Body of pancreas (tissue), 4 donors: ENCODE results near the gene CREB3L2. TPM values are rescaled to one million over a fixed set of nuclear protein-coding genes. Genes with fewer than 3 reads are reported as not detected.

Experiments used
- ATAC-seq: fragments of 150-250 bp; one replicate; pipeline ENCODE4 v1.9.1; 2016
- DNase-seq, 4 donors: peaks; one replicate each; pipeline ENCODE4 v3.0.0-alpha.2; 2019
- H3K27ac ChIP-seq, 4 donors: fragments of 200-600 bp; sonication (generic); 1 replicate in 3 of 4; 2 replicates in 1 of 4; pipeline versions ENCODE4 v1.5.1 to v1.6.1; 2016 to 2019; ENCODE audit warnings: mild to moderate bottlenecking in 1 of 4, mixed read lengths in 1 of 4, moderate library complexity in 1 of 4
- H3K27me3 ChIP-seq, 2 donors: fragments of 200-600 bp; sonication (generic); one replicate each; pipeline ENCODE4 v1.6.0; 2016; ENCODE audit warnings: mild to moderate bottlenecking in 1 of 2
- H3K36me3 ChIP-seq, 2 donors: fragments of 200-600 bp; sonication (generic); replicated peaks in 1 of 2; 2 replicates each; pipeline ENCODE4 v1.5.1; 2016; ENCODE audit warnings: low read depth in 2 of 2; ENCODE audit not compliant: insufficient read depth in 1 of 2
- H3K4me1 ChIP-seq: fragments of 200-600 bp; sonication (generic); one replicate; pipeline ENCODE4 v1.6.0; 2016
- H3K4me3 ChIP-seq, 2 donors: fragments of 200-600 bp; sonication (generic); 1 replicate in 1 of 2; 2 replicates in 1 of 2; pipeline ENCODE4 v1.5.1; 2016 to 2019
- H3K9me3 ChIP-seq, 3 donors: fragments of 200-600 bp; sonication (generic); 1 replicate in 2 of 3; 2 replicates in 1 of 3; pipeline ENCODE4 v1.5.1; 2016
- CTCF ChIP-seq, 7 experiments: fragments of 450-650 bp in 4 of 7; fragments of 200-600 bp in 3 of 7; sonication (generic) in 3 of 7; IDR thresholded peaks; one replicate each; pipeline ENCODE4 v1.5.1; 2016 to 2019; ENCODE audit warnings: antibody characterized with exemption in 7 of 7
- POLR2A ChIP-seq, 3 donors: fragments of 450-650 bp; IDR thresholded peaks; one replicate each; pipeline ENCODE4 v1.6.1; 2016; ENCODE audit warnings: antibody characterized with exemption in 3 of 3, mild to moderate bottlenecking in 2 of 3
- WGBS, 2 donors: methylation state at CpG; one replicate each; pipeline ENCODE4 v1.1.5; 2017; 5-methylcytosine and 5-hydroxymethylcytosine counted together
- intact Hi-C: fragments of 100-400 bp; cut with DNase I; formaldehyde crosslinking; loops from one replicate; pipeline ENCODE4 v1.15.1; 2023
- total RNA-seq, 2 donors: library from RNA; depleted of rRNA; stranded (reverse); fragments of >200 nt; gene quantifications; one replicate each; pipeline ENCODE4 v1.1.0, GENCODE V29; 2016

Gene CREB3L2
- total RNA-seq, 2 donors from 2014 or later: 21.3 to 28.0 TPM

DNA sequence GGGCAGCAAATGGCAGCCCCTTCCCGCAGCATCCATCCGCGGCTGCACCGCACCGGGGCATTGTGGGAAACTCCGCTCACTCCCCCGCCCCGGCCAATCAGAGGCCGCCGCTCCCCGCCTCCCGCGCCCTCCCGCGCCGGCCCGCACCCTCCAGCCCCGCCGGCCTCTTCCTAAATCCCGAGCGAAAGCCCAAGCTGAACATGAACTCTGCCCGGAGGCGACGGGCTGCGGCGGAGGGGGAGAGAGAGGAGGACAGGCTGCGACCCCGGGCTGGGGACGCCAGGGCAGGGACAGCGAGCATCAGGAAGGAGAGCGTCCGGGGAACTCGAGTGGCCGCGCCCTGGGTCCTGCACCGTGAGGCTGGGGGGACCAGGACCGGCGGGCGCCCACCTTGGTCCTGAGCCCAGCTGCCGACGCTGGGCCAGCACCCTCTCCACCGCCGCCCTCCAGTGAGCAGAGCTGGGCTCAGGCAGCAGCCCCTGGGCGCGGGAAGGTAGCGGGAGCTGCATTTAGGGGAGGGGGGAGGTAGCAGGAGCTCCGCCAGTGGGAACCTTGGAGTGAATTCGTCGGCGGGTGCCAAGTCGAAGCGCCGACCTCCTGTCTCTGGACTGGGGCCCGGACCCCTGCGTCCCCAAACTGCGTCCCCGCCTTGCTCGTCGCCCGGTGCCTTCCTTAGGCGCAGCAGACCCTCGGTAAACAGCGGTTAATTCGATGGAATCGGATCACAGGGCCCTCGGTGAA lies 154.9 kb downstream of the CREB3L2 start, which contains the start of gene DGKI:
Gene DGKI, minus strand, starts transcription at position 148 of the 741 bp plus-strand sequence.
- DNase-seq: peak in 1 of 4 donors; percentile 7

GRCh38 chr7:137846549-137846826 lies 155.4 kb downstream of the CREB3L2 start:
- H3K36me3 ChIP-seq: no peaks in the 10 kb centered on the region
- intact Hi-C loops: no loop called here
- peaks cover 18% of the 10 kb centered on the region for H3K4me1 ChIP-seq
- no peak for TF ChIP-seq POLR2A (IDR thresholded peaks at IDR 0.05)
- no peak for TF ChIP-seq CTCF (IDR thresholded peaks at IDR 0.05)
- H3K27ac ChIP-seq: no peak overlapping the region
- H3K4me3 ChIP-seq: no peak overlapping the region
- peak; percentile 42 for ATAC-seq
- no peak for DNase-seq
- peaks cover 0 to 11% of the 10 kb centered on the region in 2 donors for H3K27me3 ChIP-seq
- no peaks in the 10 kb centered on the region for H3K9me3 ChIP-seq
- 1 to 2% methylated on average over 19 to 35 of the region's 47 CpGs for WGBS, 2 donors

More for the DNA sequence above, 154.9 kb downstream of the CREB3L2 start, which contains the start of gene DGKI:
- Histone ChIP-seq H3K4me1 (peaks cover 18% of the 10 kb centered on the region), H3K36me3 (no peaks in the 10 kb centered on the region), H3K27ac (no peak within 1 kb of the TSS), H3K27me3 (peaks cover 0 to 11% of the 10 kb centered on the region in 2 donors), H3K4me3 (no peak within 1 kb of the TSS), H3K9me3 (no peaks in the 10 kb centered on the region)
- intact Hi-C loops: no loop called here
- ATAC-seq: peak; percentile 39
- no peak for TF ChIP-seq POLR2A (IDR thresholded peaks at IDR 0.05)
- TF ChIP-seq CTCF (IDR thresholded peaks at IDR 0.05): no peak
- WGBS, 2 donors: 2 to 5% methylated on average over 7 to 66 of the region's 66 CpGs

DNA sequence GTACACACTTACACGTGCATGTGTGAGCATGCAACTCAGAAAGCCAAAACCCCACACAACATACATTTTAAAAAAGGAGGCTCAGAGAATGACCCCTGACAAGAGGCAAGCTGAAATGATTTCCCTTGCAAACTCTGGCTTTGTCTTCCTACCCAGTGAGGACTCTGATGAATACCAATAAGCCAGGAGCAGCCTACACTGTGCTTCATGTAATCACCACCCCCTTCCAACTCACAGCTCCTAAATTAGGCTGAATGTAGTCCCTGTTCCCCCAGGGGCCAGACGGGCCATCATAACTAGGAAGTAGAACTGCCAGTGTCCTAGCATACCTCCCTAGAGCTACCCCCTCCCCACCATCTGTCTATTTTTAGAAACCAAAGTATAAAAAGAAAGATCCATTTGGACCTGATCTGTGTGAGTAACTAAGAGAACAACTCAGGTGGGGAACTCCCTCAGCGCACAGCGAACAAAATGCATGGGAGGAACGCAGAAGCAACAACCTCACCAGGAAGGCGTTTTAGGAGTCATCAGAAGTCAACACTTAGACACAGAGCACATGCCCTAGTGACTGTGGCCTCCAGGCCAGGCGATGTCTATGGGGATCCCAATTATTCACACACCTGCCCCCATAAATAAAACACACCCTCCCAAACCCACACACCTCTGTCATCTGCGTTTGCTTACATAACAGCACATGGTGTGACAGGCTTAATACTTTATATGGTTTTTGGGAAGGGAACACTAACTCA lies 157.0 kb downstream of the CREB3L2 start:
- no peak for TF ChIP-seq POLR2A (IDR thresholded peaks at IDR 0.05)
- TF ChIP-seq CTCF (IDR thresholded peaks at IDR 0.05): no peak
- ATAC-seq (no peak), DNase-seq (no peak)
- 83 to 87% methylated on average over 8 of the region's 8 CpGs for WGBS, 2 donors
- H3K4me1 ChIP-seq: peaks cover 18% of the 10 kb centered on the region
- H3K27ac ChIP-seq: no peak overlapping the region
- H3K4me3 ChIP-seq: no peak overlapping the region
- no peaks in the 10 kb centered on the region for H3K9me3 ChIP-seq
- peaks cover 0 to 11% of the 10 kb centered on the region in 2 donors for H3K27me3 ChIP-seq
- intact Hi-C loops: no loop called here
- no peaks in the 10 kb centered on the region for H3K36me3 ChIP-seq

- no peak for TF ChIP-seq CTCF (IDR thresholded peaks at IDR 0.05)
- no peak for TF ChIP-seq POLR2A (IDR thresholded peaks at IDR 0.05)
- no peaks in the 10 kb centered on the region for H3K9me3 ChIP-seq
- H3K27me3 ChIP-seq: no peaks in the 10 kb centered on the region
- H3K4me3 ChIP-seq: no peak overlapping the region
- intact Hi-C loops: no loop called here
- no peak overlapping the region for H3K27ac ChIP-seq
- H3K36me3 ChIP-seq: no peaks in the 10 kb centered on the region
- DNase-seq (no peak), ATAC-seq (no peak)
- no peaks in the 10 kb centered on the region for H3K4me1 ChIP-seq
- 72 to 75% methylated on average over 6 of the region's 6 CpGs for whole genome bisulfite sequencing, 2 donors
These were observed 161.7 kb downstream of the CREB3L2 start for GRCh38 chr7:137839903-137840779.
